ENCODE data around the gene EFNA2. TPM values are rescaled to one million over a fixed set of nuclear protein-coding genes. Genes with fewer than 3 reads are reported as not detected.
A peak's percentile ranks its signal among the peaks of the same experiment; 100 is the strongest.

Gene EFNA2
- polyA plus RNA-seq, 1 donor from 2014 or later: 10.3 TPM

GRCh38 chr19:1261538-1261797 lies 24.2 kb upstream of the EFNA2 start:
- TF ChIP-seq POLR2AphosphoS5 (IDR thresholded peaks at IDR 0.05) (no peak), MXI1 (conservative IDR thresholded peaks at IDR 0.05; ENCODE audit: poor library complexity, severe bottlenecking) (no peak), RAD21 (conservative IDR thresholded peaks at IDR 0.05) (no peak), EZH2 (IDR thresholded peaks at IDR 0.05; ENCODE audit: borderline replicate concordance, insufficient read depth, low read length, poor library complexity, severe bottlenecking) (no peak), CTCF (IDR thresholded peaks at IDR 0.05; ENCODE audit: poor library complexity, severe bottlenecking) (peak; percentile 51), REST (IDR thresholded peaks at IDR 0.05; ENCODE audit: borderline replicate concordance) (no peak)
- H3K9ac ChIP-seq (ENCODE audit: low read length): peak overlapping the region; percentile 95
- H3K79me2 ChIP-seq (replicated peaks; ENCODE audit: insufficient read depth, low read length): peaks cover 35% of the 10 kb centered on the region
- H3K36me3 ChIP-seq (ENCODE audit: insufficient read depth, low read length): no peaks in the 10 kb centered on the region
- peak overlapping the region; percentile 49 for H2AFZ ChIP-seq (ENCODE audit: low read depth, low read length)
- H3K4me3 ChIP-seq (ENCODE audit: low read length): peak overlapping the region; percentile 83
- no peaks in the 10 kb centered on the region for H4K20me1 ChIP-seq (ENCODE audit: insufficient read depth)
- H3K27me3 ChIP-seq (ENCODE audit: insufficient read depth, low read depth, low read length): no peaks in the 10 kb centered on the region
- H3F3A ChIP-seq (ENCODE audit: insufficient read depth, low read length, poor library complexity, severe bottlenecking): no peaks in the 10 kb centered on the region
- H3K9me3 ChIP-seq (ENCODE audit: low read length): no peaks in the 10 kb centered on the region
- no peaks in the 10 kb centered on the region for H3K9me2 ChIP-seq (ENCODE audit: insufficient read depth, low read length)
- H3K4me2 ChIP-seq (ENCODE audit: low read length): peak overlapping the region; percentile 94
- H3K27ac ChIP-seq (ENCODE audit: low read length): peak overlapping the region; percentile 98

- no peak for TF ChIP-seq EP300 (conservative IDR thresholded peaks at IDR 0.05; ENCODE audit: poor library complexity, severe bottlenecking)
- Histone ChIP-seq H3K9me3 (ENCODE audit: low read length) (no peaks in the 10 kb centered on the region), H3F3A (ENCODE audit: insufficient read depth, low read length, poor library complexity, severe bottlenecking) (no peaks in the 10 kb centered on the region), H3K27ac (ENCODE audit: low read length) (peak overlapping the region; percentile 98), H3K27me3 (ENCODE audit: insufficient read depth, low read depth, low read length) (no peaks in the 10 kb centered on the region), H3K36me3 (ENCODE audit: insufficient read depth, low read length) (no peaks in the 10 kb centered on the region), H3K9ac (ENCODE audit: low read length) (peak overlapping the region; percentile 95), H3K4me3 (ENCODE audit: low read length) (peak overlapping the region; percentile 83), H4K20me1 (ENCODE audit: insufficient read depth) (no peaks in the 10 kb centered on the region), H3K4me2 (ENCODE audit: low read length) (peak overlapping the region; percentile 94), H2AFZ (ENCODE audit: low read depth, low read length) (no peak overlapping the region), H3K9me2 (ENCODE audit: insufficient read depth, low read length) (no peaks in the 10 kb centered on the region), H3K79me2 (replicated peaks; ENCODE audit: insufficient read depth, low read length) (peaks cover 35% of the 10 kb centered on the region)
These were observed 23.7 kb upstream of the EFNA2 start for GRCh38 chr19:1261798-1262622.

GRCh38 chr19:1262623-1263123 lies 23.0 kb upstream of the EFNA2 start:
- no peaks in the 10 kb centered on the region for H3K36me3 ChIP-seq (ENCODE audit: insufficient read depth, low read length)
- TF ChIP-seq EZH2 (IDR thresholded peaks at IDR 0.05; ENCODE audit: borderline replicate concordance, insufficient read depth, low read length, poor library complexity, severe bottlenecking) (no peak), EP300 (conservative IDR thresholded peaks at IDR 0.05; ENCODE audit: poor library complexity, severe bottlenecking) (no peak), REST (IDR thresholded peaks at IDR 0.05; ENCODE audit: borderline replicate concordance) (no peak), MXI1 (conservative IDR thresholded peaks at IDR 0.05; ENCODE audit: poor library complexity, severe bottlenecking) (no peak), RAD21 (conservative IDR thresholded peaks at IDR 0.05) (no peak), SMC3 (conservative IDR thresholded peaks at IDR 0.05; ENCODE audit: poor library complexity) (no peak)
- H3K4me3 ChIP-seq (ENCODE audit: low read length): peak overlapping the region; percentile 83
- H2AFZ ChIP-seq (ENCODE audit: low read depth, low read length): no peak overlapping the region
- H3K79me2 ChIP-seq (replicated peaks; ENCODE audit: insufficient read depth, low read length): peaks cover 33% of the 10 kb centered on the region
- no peaks in the 10 kb centered on the region for H3K9me3 ChIP-seq (ENCODE audit: low read length)
- no peaks in the 10 kb centered on the region for H3F3A ChIP-seq (ENCODE audit: insufficient read depth, low read length, poor library complexity, severe bottlenecking)
- no peaks in the 10 kb centered on the region for H4K20me1 ChIP-seq (ENCODE audit: insufficient read depth)
- no peaks in the 10 kb centered on the region for H3K9me2 ChIP-seq (ENCODE audit: insufficient read depth, low read length)
- peak overlapping the region; percentile 95 for H3K9ac ChIP-seq (ENCODE audit: low read length)
- H3K4me2 ChIP-seq (ENCODE audit: low read length): no peak overlapping the region
- H3K27ac ChIP-seq (ENCODE audit: low read length): no peak overlapping the region
- no peaks in the 10 kb centered on the region for H3K27me3 ChIP-seq (ENCODE audit: insufficient read depth, low read depth, low read length)
